Neural progenitor cell (in vitro differentiated cells): ENCODE measurements around the gene RASGRP4. TPM values are rescaled to one million over a fixed set of nuclear protein-coding genes. Genes with fewer than 3 reads are reported as not detected.
"Not testable (repeated sequence)": the region's sequence is repeated elsewhere in the genome, so short reads cannot be mapped to it uniquely, and the experiment has no call there.

Experiments
- DNase-seq: peaks from one replicate; pipeline ENCODE4 v3.0.0-alpha.2; 2016; ENCODE audit warnings: low spot score
- H2AFZ ChIP-seq: fragments of 200-600 bp; sonication (generic); replicated peaks from 2 replicates; pipeline ENCODE4 v1.6.1; 2016; ENCODE audit warnings: antibody characterized with exemption
- H3F3A ChIP-seq: fragments of 200-600 bp; sonication (generic); 2 replicates; pipeline ENCODE4 v1.6.1; 2016; ENCODE audit warnings: antibody characterized with exemption, low read depth
- H3K27ac ChIP-seq: fragments of 200-600 bp; sonication (generic); 2 replicates; pipeline ENCODE4 v1.5.1; 2016; ENCODE audit warnings: mild to moderate bottlenecking
- H3K27me3 ChIP-seq: fragments of 200-600 bp; sonication (generic); 2 replicates; pipeline ENCODE4 v1.6.1; 2016; ENCODE audit warnings: mild to moderate bottlenecking, moderate library complexity
- H3K36me3 ChIP-seq: fragments of 200-600 bp; sonication (generic); 2 replicates; pipeline ENCODE4 v1.5.1; 2016
- H3K4me1 ChIP-seq: fragments of 200-600 bp; sonication (generic); 2 replicates; pipeline ENCODE4 v1.6.1; 2016; ENCODE audit warnings: mixed run types
- H3K4me2 ChIP-seq: fragments of 200-600 bp; sonication (generic); 2 replicates; pipeline ENCODE4 v1.6.1; 2016
- H3K4me3 ChIP-seq: fragments of 200-600 bp; sonication (generic); 2 replicates; pipeline ENCODE4 v1.5.1; 2016
- H3K79me2 ChIP-seq: fragments of 200-600 bp; sonication (generic); 2 replicates; pipeline ENCODE4 v1.6.1; 2016; ENCODE audit warnings: low read depth
- H3K9ac ChIP-seq: fragments of 200-600 bp; sonication (generic); 2 replicates; pipeline ENCODE4 v1.6.1; 2016
- H3K9me3 ChIP-seq: fragments of 200-600 bp; sonication (generic); 2 replicates; pipeline ENCODE4 v1.5.1; 2016; ENCODE audit warnings: low read depth
- H4K20me1 ChIP-seq: fragments of 200-600 bp; sonication (generic); 2 replicates; pipeline ENCODE4 v1.6.1; 2016; ENCODE audit warnings: low read depth
- H3K27ac Mint-ChIP-seq: 3 replicates; pipeline ENCODE4 v1.8.0; 2021; ENCODE audit warnings: mixed read lengths
- H3K27me3 Mint-ChIP-seq: 2 replicates; pipeline ENCODE4 v1.8.0; 2022; ENCODE audit warnings: low read depth, mild to moderate bottlenecking, inconsistent platforms, moderate library complexity, mixed read lengths; ENCODE audit not compliant: insufficient read depth
- H3K36me3 Mint-ChIP-seq: 3 replicates; pipeline ENCODE4 v1.8.0; 2021; ENCODE audit warnings: mixed read lengths
- H3K4me1 Mint-ChIP-seq: 3 replicates; pipeline ENCODE4 v1.8.0; 2021; ENCODE audit warnings: mixed read lengths
- H3K4me3 Mint-ChIP-seq: 3 replicates; pipeline ENCODE4 v1.8.0; 2021; ENCODE audit warnings: mild to moderate bottlenecking, moderate library complexity, mixed read lengths
- H3K9me3 Mint-ChIP-seq: 3 replicates; pipeline ENCODE4 v1.8.0; 2020; ENCODE audit warnings: mixed read lengths
- CTCF ChIP-seq: fragments of 200-600 bp; sonication (generic); IDR thresholded peaks from 2 replicates; pipeline ENCODE4 v1.5.1; 2017; ENCODE audit warnings: antibody characterized with exemption, mild to moderate bottlenecking
- EZH2 ChIP-seq: fragments of 200-600 bp; sonication (generic); IDR thresholded peaks from 2 replicates; pipeline ENCODE4 v1.6.1; 2017; ENCODE audit warnings: antibody characterized with exemption, mild to moderate bottlenecking, moderate library complexity
- EZH2phosphoT487 ChIP-seq: fragments of 200-600 bp; sonication (generic); IDR thresholded peaks from 2 replicates; pipeline ENCODE4 v1.6.1; 2017; ENCODE audit warnings: antibody characterized with exemption
- total RNA-seq: library from RNA; depleted of rRNA; stranded (reverse); fragments of >200 nt; gene quantifications from 2 replicates; pipeline ENCODE4 v1.2.3, GENCODE V29; 2015; ENCODE audit warnings: low replicate concordance

Gene RASGRP4
- total RNA-seq, 1 donor from 2014 or later = not detected

- no peak overlapping the region for H3K27ac ChIP-seq
- H3K36me3 Mint-ChIP-seq = no peaks in the 10 kb centered on the region
- H3K79me2 ChIP-seq = no peaks in the 10 kb centered on the region
- H2AFZ ChIP-seq = no peak overlapping the region
- no peaks in the 10 kb centered on the region for H3K9me3 ChIP-seq
- peaks cover 17% of the 10 kb centered on the region for H3K4me1 Mint-ChIP-seq
- peaks cover 29% of the 10 kb centered on the region for H3F3A ChIP-seq
- DNase-seq = no peak
- H3K4me1 ChIP-seq = peaks cover 16% of the 10 kb centered on the region
- no peaks in the 10 kb centered on the region for H3K9me3 Mint-ChIP-seq
- no peak overlapping the region for H3K4me2 ChIP-seq
- H3K36me3 ChIP-seq = no peaks in the 10 kb centered on the region
- H3K27me3 Mint-ChIP-seq = peaks cover 12% of the 10 kb centered on the region
- H3K27me3 ChIP-seq = no peaks in the 10 kb centered on the region
- no peak overlapping the region for H3K9ac ChIP-seq
- H4K20me1 ChIP-seq = no peaks in the 10 kb centered on the region
- H3K4me3 ChIP-seq = no peak overlapping the region
- no peak overlapping the region for H3K4me3 Mint-ChIP-seq
- TF ChIP-seq EZH2phosphoT487 (no peak), CTCF (no peak), EZH2 (no peak)
- H3K27ac Mint-ChIP-seq = no peak overlapping the region
Measured at GRCh38 chr19:38429055-38429810, 3.2 kb upstream of the RASGRP4 start.

GRCh38 chr19:38427035-38427677 lies 1.1 kb upstream of the RASGRP4 start:
- not testable (repeated sequence) for H3K36me3 Mint-ChIP-seq, H2AFZ ChIP-seq, H3K36me3 ChIP-seq, H3K9ac ChIP-seq, DNase-seq, H3K27ac ChIP-seq, H3K27ac Mint-ChIP-seq, H4K20me1 ChIP-seq, H3K4me1 ChIP-seq, H3K9me3 Mint-ChIP-seq, H3K79me2 ChIP-seq, H3K9me3 ChIP-seq, H3K4me3 ChIP-seq, H3K27me3 ChIP-seq, H3K4me2 ChIP-seq, H3K27me3 Mint-ChIP-seq
- peaks cover 23% of the 10 kb centered on the region for H3F3A ChIP-seq
- peak overlapping the region; percentile 4 for H3K4me3 Mint-ChIP-seq
- peaks cover 12% of the 10 kb centered on the region for H3K4me1 Mint-ChIP-seq

- H3K27ac Mint-ChIP-seq = no peak overlapping the region
Measured at GRCh38 chr19:38425222-38425809, 703 bp downstream of the RASGRP4 start.

More at GRCh38 chr19:38425222-38425809, 703 bp downstream of the RASGRP4 start:
- no peaks in the 10 kb centered on the region for H3K27me3 ChIP-seq
- peaks cover 10% of the 10 kb centered on the region for H3K4me1 ChIP-seq
- peaks cover 12% of the 10 kb centered on the region for H3K4me1 Mint-ChIP-seq
- H3K9me3 ChIP-seq = no peaks in the 10 kb centered on the region
- no peaks in the 10 kb centered on the region for H3K79me2 ChIP-seq
- H3K36me3 ChIP-seq = no peaks in the 10 kb centered on the region
- no peak overlapping the region for H3K9ac ChIP-seq
- H3K4me3 ChIP-seq = no peak overlapping the region
- TF ChIP-seq CTCF (no peak), EZH2 (no peak), EZH2phosphoT487 (no peak)
- H3K4me3 Mint-ChIP-seq = no peak overlapping the region
- H3K27me3 Mint-ChIP-seq = peaks cover 10% of the 10 kb centered on the region
- H3K36me3 Mint-ChIP-seq = no peaks in the 10 kb centered on the region
- peak overlapping the region; percentile 80 for H2AFZ ChIP-seq
- no peaks in the 10 kb centered on the region for H4K20me1 ChIP-seq
- no peaks in the 10 kb centered on the region for H3K9me3 Mint-ChIP-seq
- H3K27ac ChIP-seq = no peak overlapping the region
- no peak for DNase-seq
- peaks cover 14% of the 10 kb centered on the region for H3F3A ChIP-seq
- H3K4me2 ChIP-seq = no peak overlapping the region
